NCI-H460 (cell line): ENCODE measurements around the gene RBPJ. TPM values are rescaled to one million over a fixed set of nuclear protein-coding genes. Genes with fewer than 3 reads are reported as not detected.
A peak's percentile ranks its signal among the peaks of the same experiment; 100 is the strongest.

ENCODE experiments used
- DNase-seq: peaks from one replicate; pipeline ENCODE4 v3.0.0-alpha.2; 2016; ENCODE audit warnings: low read depth; ENCODE audit errors: extremely low read depth
- polyA plus RNA-seq: library from polyadenylated mRNA; depleted of rRNA; stranded (reverse); fragments of >200 nt; gene quantifications from 2 replicates; pipeline ENCODE4 v1.2.3, GENCODE V29; 2014; cell fraction: nucleus; rRNA removed
- total RNA-seq: library from RNA; depleted of rRNA; stranded (reverse); fragments of >200 nt; shearing (Covaris generic); gene quantifications from 2 replicates; pipeline ENCODE4 v1.2.3, GENCODE V29; 2014; rRNA removed

The RBPJ gene
- 23.2 and 25.9 TPM in 2 replicates for total RNA-seq
- 32.3 and 157 TPM in 2 replicates for polyA plus RNA-seq

DNA sequence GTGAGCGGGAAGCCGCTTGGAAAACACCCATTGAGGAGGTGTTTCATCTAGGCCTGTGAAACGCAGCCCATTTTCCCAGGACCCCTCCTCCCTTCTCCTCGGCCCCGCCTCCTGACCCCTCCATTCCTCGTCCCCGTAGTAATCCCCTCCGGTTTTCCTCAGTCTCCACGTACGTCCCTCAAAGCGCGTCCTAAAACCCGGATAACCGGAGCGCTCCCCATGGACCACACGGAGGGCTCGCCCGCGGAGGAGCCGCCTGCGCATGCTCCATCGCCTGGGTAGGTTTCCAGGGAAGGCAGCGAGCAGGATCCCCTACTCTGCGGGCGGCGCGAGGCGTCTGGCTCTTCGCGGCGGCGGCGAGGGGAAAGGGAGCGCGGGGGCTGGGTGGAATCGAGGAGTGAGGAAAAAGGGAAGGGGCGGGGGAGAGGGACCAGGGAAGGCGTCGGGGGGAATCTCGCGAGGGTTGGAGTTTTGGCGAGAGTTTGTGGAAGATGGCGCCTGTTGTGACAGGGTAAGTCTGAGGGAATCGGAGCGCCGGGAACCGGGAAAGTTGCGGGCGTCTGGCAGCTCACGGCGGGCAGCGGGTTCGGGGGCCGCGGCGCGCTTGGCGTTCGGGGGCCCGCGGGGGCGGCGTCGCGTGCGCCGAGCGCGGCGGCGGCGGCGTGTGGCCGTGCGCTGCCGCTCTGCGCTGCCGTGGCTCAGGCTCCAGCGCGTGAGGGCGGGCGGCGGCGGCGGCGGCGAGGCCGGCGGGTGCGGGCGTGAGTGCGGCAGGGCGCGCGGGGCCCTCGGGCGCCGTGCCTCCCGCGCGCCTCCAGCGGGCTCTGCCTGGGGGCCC lies at the start of gene RBPJ:
RBPJ (plus strand) TSS at position 477 of the 835 bp plus-strand sequence; CDS start at position 492, 15 bp downstream.
- peak; percentile 93 for DNase-seq

DNA sequence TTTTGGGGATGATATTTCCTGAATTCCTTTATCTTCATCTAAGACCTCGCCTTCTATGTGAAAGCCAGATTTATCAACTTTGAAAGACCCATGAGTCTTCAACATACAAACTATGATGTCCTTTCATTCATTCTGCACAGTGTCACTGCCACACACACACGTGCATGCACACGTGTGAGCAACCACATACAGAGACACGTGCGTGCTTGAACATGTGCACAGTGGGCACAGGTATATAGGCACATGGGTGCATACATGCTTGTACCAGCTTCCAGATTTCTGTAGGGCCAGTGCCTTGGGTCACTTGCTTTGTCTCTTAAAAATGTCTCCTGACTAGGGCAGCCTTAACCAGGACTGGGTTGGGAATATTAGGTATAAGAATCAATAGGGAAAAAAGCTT lies 49.1 kb upstream of the RBPJ start:
- no peak for DNase-seq

DNA sequence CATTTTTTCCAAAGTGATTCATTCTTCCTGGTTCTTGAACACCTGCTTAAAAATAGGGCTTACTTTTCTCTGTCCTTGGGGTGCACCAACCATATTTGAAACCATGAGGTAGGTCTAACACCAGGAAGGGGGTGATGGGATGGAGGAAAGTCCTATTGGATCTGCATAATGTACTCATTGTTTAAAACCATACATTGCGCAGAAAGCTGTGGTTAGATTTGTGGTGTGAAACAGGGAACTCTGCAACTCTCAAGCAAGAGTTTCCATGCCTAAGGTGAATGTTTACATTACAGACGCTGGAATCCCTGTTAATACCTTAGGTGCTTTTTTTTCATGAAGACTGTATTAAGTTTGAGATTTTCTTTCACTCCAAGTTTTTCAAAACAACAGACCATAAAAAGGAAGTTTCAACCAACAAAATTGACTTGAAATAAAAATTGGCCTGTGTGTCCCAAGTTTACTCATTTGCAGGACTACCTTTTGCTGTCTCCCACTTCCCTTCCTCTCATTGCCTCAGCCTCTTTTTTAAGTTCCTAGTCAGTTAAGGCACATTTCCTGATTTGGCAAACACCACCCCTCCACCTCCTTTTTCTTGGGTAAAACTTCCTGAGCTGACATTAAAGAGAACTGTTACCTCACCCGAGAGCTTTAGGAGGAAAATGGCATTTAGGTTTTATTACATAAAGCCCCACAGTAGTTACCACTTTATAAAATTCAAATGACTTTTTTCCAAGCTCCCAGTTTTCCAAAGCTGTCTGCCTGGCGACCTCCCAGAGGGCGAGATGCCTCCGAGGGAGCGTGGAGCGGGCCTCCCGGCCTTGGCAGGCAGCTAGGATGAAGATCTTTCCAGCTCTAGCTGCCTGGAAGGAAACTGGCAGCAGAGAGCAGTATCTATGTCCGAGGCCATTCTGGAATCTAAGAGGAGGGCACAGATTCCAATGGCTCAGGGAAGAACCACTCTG lies 47.9 kb upstream of the RBPJ start:
- DNase-seq: no peak

DNA sequence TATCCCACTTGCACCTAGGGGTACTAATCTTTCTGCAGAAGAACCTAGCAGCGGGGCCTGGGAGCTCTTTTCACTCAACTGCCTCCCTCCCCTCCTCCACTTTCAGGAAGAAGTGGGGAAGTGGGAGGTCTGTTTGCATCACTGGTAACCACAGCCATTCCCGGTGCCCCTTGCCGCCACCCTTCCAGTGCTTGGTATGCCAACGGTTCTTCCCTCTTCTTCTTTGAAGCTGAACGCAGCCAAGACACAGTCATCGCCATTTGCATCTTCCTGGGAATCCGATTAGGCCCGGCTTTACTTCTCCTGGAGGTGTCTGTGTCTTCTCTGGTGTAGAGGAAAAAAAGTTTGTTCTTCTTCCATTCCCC lies 47.2 kb upstream of the RBPJ start:
- DNase-seq: no peak

- DNase-seq: no peak
These were observed 45.5 kb upstream of the RBPJ start for GRCh38 chr4:26275281-26275680.

- no peak for DNase-seq
These were observed 41.4 kb upstream of the RBPJ start for GRCh38 chr4:26279446-26279845.

DNA sequence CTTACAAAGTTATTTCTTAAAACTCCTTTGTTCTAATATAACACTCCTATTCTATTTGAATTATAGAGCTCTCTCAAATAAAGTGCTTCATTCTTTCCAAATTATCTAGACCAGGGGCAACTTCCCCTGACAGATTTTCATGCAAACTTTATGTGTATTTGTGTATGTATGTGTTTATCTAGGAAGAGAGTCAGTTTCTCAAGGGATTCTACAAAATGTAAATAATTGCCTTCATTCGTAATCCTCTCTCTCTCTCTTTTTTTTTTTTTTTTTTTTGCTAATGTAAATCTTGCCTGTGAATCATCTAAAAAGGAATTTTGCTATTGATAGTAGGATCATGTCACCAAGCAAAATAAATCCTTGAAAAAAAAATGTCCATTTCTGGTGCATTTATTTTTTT lies 38.9 kb upstream of the RBPJ start:
- no peak for DNase-seq

GRCh38 chr4:26284536-26284935 lies 36.3 kb upstream of the RBPJ start:
- DNase-seq: no peak

GRCh38 chr4:26285272-26285671 lies 35.5 kb upstream of the RBPJ start:
- no peak for DNase-seq

- no peak for DNase-seq
These were observed 33.1 kb upstream of the RBPJ start for GRCh38 chr4:26287756-26288155.

GRCh38 chr4:26288355-26288909 lies 32.4 kb upstream of the RBPJ start:
- no peak for DNase-seq

GRCh38 chr4:26289401-26289800 lies 31.4 kb upstream of the RBPJ start:
- DNase-seq: no peak

DNA sequence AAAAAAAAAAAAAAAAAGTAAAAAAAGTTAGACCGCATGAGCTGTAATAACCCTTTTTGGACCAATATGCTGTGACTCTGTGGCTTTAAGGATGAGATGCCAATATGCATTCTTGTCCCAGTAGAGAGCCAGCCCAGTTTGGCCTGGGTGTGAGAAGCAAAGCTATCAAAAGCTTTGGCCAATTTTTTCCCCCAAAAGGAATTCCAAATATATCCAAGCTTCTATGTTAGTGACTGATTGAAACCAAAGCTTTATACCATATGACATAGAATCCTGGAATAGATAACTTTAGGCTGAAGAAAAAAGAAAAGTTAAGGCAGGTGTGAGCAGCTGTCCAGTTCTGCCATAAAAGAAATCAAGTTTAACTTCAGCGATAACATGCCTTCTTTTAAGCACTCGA lies 30.5 kb upstream of the RBPJ start:
- no peak for DNase-seq

DNA sequence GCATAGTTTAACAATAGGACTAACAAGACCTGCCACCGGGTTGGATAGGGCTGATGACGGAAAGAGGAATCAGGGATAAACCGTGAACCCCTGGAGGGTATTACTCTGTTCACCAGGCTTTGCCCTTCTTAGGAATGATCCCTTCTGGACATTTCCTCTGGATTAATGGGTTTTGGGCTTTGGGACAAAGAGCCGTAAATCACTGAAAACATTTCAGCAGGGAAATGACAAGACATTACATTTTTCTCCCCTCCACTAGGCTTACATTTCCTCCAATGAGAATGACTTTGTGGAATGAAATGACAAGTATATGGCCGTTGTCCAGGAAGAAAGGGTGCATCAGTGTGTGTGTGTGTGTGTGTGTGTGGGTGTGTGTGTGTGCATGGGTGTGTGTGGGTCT lies 25.9 kb upstream of the RBPJ start:
- no peak for DNase-seq

GRCh38 chr4:26296021-26296420 lies 24.8 kb upstream of the RBPJ start:
- DNase-seq: no peak

DNA sequence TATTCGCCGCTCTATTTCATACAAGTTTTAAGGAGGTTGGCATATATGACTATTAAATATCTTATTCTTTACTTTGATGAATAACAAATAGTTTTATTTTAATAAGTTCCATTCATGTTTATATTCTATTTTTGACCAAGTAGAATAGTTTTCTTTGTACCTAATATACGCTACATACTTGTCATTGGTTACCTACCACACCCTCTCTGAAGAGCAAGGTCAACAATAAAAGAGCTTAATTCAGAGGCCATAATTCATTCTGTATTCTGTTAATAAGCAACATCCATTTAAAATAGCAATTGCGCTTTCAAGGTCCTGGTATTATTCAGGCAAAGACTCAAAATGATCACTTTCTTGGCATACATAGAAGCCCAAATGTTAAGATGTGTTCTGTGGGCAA lies 24.3 kb upstream of the RBPJ start:
- no peak for DNase-seq

- no peak for DNase-seq
These were observed 23.6 kb upstream of the RBPJ start for GRCh38 chr4:26297219-26297618.

DNA sequence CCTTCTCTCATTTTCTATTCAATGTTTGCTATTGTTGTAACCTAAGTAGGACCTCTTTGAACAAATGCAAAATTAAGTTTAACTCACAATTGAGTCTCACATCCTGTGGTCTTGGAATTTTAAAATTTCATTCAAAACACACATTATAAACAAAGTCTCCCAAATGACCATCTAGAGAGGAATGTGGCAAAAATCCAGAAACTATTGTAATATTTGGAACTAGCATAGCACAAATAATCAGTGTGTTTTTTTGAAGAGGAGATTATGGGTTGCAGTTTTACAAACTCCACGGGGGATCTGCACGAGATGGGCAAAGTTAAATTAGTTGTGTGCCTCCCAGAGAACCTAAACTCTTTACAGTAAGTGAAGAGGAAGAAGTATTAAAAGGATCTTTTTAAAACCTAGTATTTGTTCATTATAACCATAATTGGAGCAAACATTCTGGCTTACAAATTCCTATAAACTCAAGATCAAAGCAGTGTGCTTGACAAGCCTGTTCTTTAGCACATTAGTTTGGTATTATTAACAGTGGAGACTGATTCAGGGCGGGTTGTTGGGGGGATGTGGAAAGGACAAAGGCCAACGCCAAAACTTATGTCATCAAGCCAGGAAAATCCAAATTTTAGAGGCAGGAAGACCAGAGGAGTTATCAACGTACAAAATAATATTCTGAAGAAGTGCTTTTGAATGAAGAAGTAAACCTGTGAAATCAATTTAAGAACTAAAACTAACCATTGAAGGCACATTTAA lies 22.4 kb upstream of the RBPJ start:
- no peak for DNase-seq

DNA sequence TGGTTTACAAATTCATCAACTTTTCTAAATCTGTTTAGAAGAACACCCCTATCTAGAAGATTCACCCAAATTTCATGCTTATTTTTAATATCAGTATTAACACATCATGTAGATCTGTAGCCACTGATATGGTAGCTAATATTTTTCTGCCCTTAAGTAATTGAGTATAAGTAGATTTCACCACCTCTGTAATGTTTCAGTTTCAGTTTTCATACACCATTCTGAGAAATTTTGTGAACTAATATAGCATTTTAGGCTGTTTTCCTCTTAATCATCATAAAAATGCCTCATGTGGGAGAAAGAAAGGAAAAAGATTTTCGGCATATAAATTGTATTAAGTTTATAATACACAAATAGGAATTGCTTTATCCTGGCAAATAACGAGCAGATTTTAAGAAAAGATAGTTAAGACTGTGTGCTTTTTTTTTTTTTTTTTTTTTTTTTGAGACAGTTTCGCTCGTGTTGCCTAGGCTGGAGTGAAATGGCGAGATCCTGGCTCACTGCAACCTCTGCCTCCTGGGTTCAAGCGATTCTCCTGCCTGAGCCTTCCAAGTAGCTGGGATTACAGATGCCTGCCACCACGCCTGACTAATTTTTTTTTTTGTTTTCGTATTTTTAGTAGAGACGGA lies 21.4 kb upstream of the RBPJ start:
- DNase-seq: no peak
